Chondrocyte (in vitro differentiated cells): ENCODE results near the gene SIX2. TPM values are rescaled to one million over a fixed set of nuclear protein-coding genes. Genes with fewer than 3 reads are reported as not detected.

Experiments
- DNase-seq: peaks from one replicate; pipeline ENCODE4 v3.0.0; 2021; ENCODE audit warnings: mixed read lengths, low spot score
- H3K27ac Mint-ChIP-seq: one replicate; pipeline ENCODE4 v1.8.0; 2021; ENCODE audit warnings: mild to moderate bottlenecking, moderate library complexity, mixed read lengths; ENCODE audit not compliant: unreplicated experiment
- H3K27me3 Mint-ChIP-seq: 2 replicates; pipeline ENCODE4 v1.8.0; 2021; ENCODE audit warnings: low read depth, mixed read lengths
- H3K36me3 Mint-ChIP-seq: 2 replicates; pipeline ENCODE4 v1.8.0; 2021; ENCODE audit warnings: low read depth, mixed read lengths
- H3K4me1 Mint-ChIP-seq: 2 replicates; pipeline ENCODE4 v1.8.0; 2021; ENCODE audit warnings: low read depth, mild to moderate bottlenecking, mixed read lengths
- H3K4me3 Mint-ChIP-seq: one replicate; pipeline ENCODE4 v1.8.0; 2021; ENCODE audit warnings: mild to moderate bottlenecking, moderate library complexity, mixed read lengths; ENCODE audit not compliant: unreplicated experiment
- H3K9me3 Mint-ChIP-seq: 2 replicates; pipeline ENCODE4 v1.8.0; 2021; ENCODE audit warnings: low read depth, mixed read lengths
- total RNA-seq: library from RNA; stranded (reverse); gene quantifications from 3 replicates; pipeline ENCODE4 v1.2.1, GENCODE V29; 2021
- TF ChIP-seq, protein P1 (sequence below): fragments of 200-600 bp; sonication (generic); IDR thresholded peaks from 2 replicates; pipeline ENCODE4 v1.5.0; 2021; ENCODE audit warnings: antibody characterized with exemption, mild to moderate bottlenecking, moderate library complexity

Gene SIX2
- total RNA-seq, 1 donor from 2014 or later: 35.0 TPM

DNA sequence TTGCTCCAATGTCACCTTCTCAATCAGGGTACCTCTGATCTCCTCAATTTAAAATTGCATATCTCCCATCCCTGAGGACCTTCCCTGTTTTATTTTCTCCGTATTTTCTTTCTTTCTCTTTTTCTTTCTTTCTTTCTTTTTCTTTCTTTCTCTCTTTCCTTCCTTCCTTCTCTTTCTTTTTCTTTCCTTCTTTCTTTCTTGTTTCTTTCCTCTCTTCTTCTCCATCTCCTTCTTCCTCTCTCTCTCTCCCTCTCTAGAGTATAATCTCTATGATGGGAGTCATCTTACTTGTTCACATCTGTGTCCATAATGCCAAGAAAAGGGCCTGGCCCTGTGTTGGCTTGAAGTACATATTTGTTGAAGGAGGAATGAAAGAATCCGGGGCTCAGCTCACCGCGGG, 21.3 kb upstream of the SIX2 start:
- no peaks in the 10 kb centered on the region for H3K27me3 Mint-ChIP-seq
- no peaks in the 10 kb centered on the region for H3K36me3 Mint-ChIP-seq
- H3K27ac Mint-ChIP-seq: no peak overlapping the region
- H3K4me3 Mint-ChIP-seq: no peak overlapping the region
- peaks cover 16% of the 10 kb centered on the region for H3K4me1 Mint-ChIP-seq
- DNase-seq: no peak
- TF ChIP-seq, protein P1, sequence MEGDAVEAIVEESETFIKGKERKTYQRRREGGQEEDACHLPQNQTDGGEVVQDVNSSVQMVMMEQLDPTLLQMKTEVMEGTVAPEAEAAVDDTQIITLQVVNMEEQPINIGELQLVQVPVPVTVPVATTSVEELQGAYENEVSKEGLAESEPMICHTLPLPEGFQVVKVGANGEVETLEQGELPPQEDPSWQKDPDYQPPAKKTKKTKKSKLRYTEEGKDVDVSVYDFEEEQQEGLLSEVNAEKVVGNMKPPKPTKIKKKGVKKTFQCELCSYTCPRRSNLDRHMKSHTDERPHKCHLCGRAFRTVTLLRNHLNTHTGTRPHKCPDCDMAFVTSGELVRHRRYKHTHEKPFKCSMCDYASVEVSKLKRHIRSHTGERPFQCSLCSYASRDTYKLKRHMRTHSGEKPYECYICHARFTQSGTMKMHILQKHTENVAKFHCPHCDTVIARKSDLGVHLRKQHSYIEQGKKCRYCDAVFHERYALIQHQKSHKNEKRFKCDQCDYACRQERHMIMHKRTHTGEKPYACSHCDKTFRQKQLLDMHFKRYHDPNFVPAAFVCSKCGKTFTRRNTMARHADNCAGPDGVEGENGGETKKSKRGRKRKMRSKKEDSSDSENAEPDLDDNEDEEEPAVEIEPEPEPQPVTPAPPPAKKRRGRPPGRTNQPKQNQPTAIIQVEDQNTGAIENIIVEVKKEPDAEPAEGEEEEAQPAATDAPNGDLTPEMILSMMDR: no peak
- no peaks in the 10 kb centered on the region for H3K9me3 Mint-ChIP-seq

DNA sequence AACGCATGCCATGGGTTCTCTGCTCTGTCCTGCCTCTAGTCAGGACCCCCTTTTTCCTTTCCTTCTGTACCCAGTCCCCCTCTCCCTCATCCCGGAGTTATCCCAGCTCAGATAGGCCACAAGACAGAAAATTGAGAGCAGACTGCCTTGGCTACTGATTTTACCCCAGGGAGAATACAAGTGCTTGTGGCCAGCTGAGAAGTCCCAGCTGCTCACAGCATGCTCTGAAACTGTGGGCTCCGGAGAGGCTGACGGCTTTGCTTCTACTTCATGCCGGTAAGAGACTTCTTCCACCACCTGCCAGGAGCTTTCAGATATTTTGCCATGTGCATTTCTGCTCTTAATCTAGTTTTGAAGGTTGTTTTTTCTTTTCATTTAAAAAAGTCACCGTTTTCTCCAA, 20.0 kb upstream of the SIX2 start:
- no peak for DNase-seq
- H3K27ac Mint-ChIP-seq: no peak overlapping the region
- H3K4me1 Mint-ChIP-seq: peaks cover 25% of the 10 kb centered on the region
- no peaks in the 10 kb centered on the region for H3K27me3 Mint-ChIP-seq
- TF ChIP-seq, protein P1: no peak
- H3K9me3 Mint-ChIP-seq: no peaks in the 10 kb centered on the region
- H3K36me3 Mint-ChIP-seq: no peaks in the 10 kb centered on the region
- no peak overlapping the region for H3K4me3 Mint-ChIP-seq

DNA sequence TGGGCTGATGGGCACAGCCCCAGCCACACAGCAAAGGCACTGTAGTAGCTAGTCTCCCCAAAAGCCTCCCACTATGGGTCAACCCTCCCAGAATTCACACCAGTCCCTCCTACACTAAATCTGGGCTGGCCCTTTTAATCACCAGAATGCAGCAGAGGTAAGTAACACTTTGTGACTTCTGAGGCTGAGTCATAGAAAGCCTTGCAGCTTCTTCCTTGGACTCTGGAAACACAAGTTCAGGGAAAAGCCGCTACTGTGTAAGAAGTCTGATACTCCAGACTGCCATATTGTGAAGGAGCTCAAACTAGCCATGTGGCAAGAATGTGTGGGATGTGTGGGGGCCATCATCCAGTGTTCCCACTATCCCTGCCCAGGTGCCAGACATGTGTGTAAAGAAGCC, 19.0 kb upstream of the SIX2 start:
- no peak overlapping the region for H3K27ac Mint-ChIP-seq
- DNase-seq: no peak
- H3K4me3 Mint-ChIP-seq: no peak overlapping the region
- no peaks in the 10 kb centered on the region for H3K36me3 Mint-ChIP-seq
- peaks cover 25% of the 10 kb centered on the region for H3K4me1 Mint-ChIP-seq
- H3K27me3 Mint-ChIP-seq: no peaks in the 10 kb centered on the region
- no peaks in the 10 kb centered on the region for H3K9me3 Mint-ChIP-seq
- TF ChIP-seq, protein P1: no peak

DNA sequence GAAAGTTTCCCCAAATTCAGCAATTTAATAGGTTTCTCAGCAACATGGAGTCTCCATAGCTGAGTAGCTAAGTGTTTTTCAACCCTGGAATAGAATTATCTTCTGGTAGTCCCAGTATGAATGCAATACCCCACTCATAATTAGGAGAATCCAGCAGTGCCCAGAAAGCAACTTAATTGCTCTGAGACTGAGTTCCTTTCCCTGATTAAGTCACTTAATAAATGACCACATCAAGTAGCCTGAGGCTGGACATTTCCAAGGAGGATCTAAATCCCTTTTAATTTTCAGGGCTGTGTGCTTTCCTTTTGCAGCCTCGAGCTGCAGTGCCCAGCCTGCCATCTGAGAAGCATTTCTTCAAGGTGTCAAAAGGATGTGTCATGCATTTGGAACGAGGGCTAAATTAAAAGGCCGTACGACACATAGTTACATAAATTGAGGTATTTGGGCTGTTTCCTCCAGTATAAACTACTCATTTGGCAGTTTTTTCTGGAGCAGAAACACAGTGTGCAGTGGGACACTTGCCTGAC, 17.7 kb upstream of the SIX2 start:
- Mint-ChIP-seq H3K27me3 (no peaks in the 10 kb centered on the region), H3K36me3 (no peaks in the 10 kb centered on the region), H3K4me1 (peaks cover 25% of the 10 kb centered on the region), H3K4me3 (no peak overlapping the region), H3K27ac (no peak overlapping the region), H3K9me3 (no peaks in the 10 kb centered on the region)
- DNase-seq: no peak
- TF ChIP-seq, protein P1: no peak

DNA sequence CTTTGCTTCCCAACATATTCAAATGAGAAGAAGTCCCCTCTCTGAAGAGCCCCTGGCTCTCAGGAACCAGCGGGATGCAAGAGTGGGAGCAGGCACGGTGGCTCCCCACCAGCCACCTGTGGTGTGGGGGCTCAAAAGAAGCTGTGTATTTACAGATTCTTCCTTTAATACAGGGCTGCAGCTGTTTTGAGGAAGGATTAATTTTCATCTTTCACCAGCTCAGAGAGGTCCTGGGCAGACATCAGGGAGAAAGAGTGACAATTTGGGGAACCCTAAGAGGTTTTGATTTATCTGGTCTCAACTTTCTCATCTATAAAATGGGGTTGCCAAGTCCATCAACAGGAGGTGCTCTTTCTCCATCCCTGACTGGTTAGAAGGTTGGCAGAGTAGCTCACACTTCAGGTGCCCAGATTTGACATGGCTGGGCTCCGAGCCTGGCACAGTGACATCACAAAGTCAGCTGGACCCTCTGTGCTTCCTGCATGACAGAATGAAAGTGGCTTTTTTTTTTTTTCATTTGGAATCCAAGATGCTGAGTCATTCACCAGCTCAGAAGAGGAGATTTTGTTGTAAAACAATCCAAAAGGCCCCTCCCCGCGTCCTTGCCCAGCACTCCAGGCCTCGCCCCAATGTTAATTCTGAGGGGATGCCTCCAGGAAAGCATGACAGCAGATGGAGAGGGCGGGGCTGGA, 15.5 kb upstream of the SIX2 start:
- TF ChIP-seq, protein P1: peak; percentile 77
- Mint-ChIP-seq H3K4me1 (peaks cover 25% of the 10 kb centered on the region), H3K27ac (peak overlapping the region; percentile 89), H3K36me3 (no peaks in the 10 kb centered on the region), H3K9me3 (no peaks in the 10 kb centered on the region), H3K27me3 (no peaks in the 10 kb centered on the region), H3K4me3 (no peak overlapping the region)
- DNase-seq: no peak
